Activated CD4-positive, alpha-beta T cell treated with anti-CD3 and anti-CD28 coated beads for 36 hours (primary cell): ENCODE measurements around the gene MTTP. TPM values are rescaled to one million over a fixed set of nuclear protein-coding genes. Genes with fewer than 3 reads are reported as not detected.
"Not testable (repeated sequence)": the region's sequence is repeated elsewhere in the genome, so short reads cannot be mapped to it uniquely, and the experiment has no call there.

Experiments
- ATAC-seq: fragments of 200-7000 bp; cut with Tn5 transposase; one replicate; pipeline ENCODE4 v1.10.0; 2021; ENCODE audit warnings: mild to moderate bottlenecking, moderate library complexity
- CTCF ChIA-PET: fragments of 350-600 bp; sonication (Branson Sonifier 250); formaldehyde crosslinking; loops from one replicate; lab custom pipeline; 2021; ENCODE audit warnings: antibody characterized with exemption; lab: Charles Lee
- POLR2A ChIA-PET: fragments of 350-600 bp; sonication (Branson Sonifier 250); formaldehyde crosslinking; loops from one replicate; lab custom pipeline; 2021; ENCODE audit warnings: antibody characterized with exemption, inconsistent platforms; lab: Charles Lee
- DNase-seq: peaks from one replicate; pipeline ENCODE4 v3.0.0-alpha.2; 2020
- H3K27ac Mint-ChIP-seq: one replicate; pipeline ENCODE4 v1.8.0; 2021; ENCODE audit warnings: mixed read lengths
- H3K27me3 Mint-ChIP-seq: one replicate; pipeline ENCODE4 v1.8.0; 2021; ENCODE audit warnings: mixed read lengths
- H3K36me3 Mint-ChIP-seq: one replicate; pipeline ENCODE4 v1.8.0; 2021; ENCODE audit warnings: low read depth, mixed read lengths
- H3K4me1 Mint-ChIP-seq: one replicate; pipeline ENCODE4 v1.8.0; 2021; ENCODE audit warnings: mixed read lengths
- H3K4me3 Mint-ChIP-seq: one replicate; pipeline ENCODE4 v1.8.0; 2021; ENCODE audit warnings: mild to moderate bottlenecking, moderate library complexity, mixed read lengths
- H3K9me3 Mint-ChIP-seq: one replicate; pipeline ENCODE4 v1.8.0; 2021; ENCODE audit warnings: low read depth, mixed read lengths
- intact Hi-C, 2 experiments: fragments of 100-400 bp; cut with DNase I in 1 of 2; cut with micrococcal nuclease in 1 of 2; formaldehyde crosslinking; loops; one replicate each; pipeline versions ENCODE4 v1.14.2 to v1.15.1; 2022 to 2024; cut with DNase I, micrococcal nuclease
- total RNA-seq, 2 experiments: library from RNA; stranded (reverse); gene quantifications; one replicate each; pipeline ENCODE4 v1.2.3, GENCODE V29; 2021

MTTP gene
- under 1 TPM; 0.16 to 0.25 TPM for total RNA-seq

DNA sequence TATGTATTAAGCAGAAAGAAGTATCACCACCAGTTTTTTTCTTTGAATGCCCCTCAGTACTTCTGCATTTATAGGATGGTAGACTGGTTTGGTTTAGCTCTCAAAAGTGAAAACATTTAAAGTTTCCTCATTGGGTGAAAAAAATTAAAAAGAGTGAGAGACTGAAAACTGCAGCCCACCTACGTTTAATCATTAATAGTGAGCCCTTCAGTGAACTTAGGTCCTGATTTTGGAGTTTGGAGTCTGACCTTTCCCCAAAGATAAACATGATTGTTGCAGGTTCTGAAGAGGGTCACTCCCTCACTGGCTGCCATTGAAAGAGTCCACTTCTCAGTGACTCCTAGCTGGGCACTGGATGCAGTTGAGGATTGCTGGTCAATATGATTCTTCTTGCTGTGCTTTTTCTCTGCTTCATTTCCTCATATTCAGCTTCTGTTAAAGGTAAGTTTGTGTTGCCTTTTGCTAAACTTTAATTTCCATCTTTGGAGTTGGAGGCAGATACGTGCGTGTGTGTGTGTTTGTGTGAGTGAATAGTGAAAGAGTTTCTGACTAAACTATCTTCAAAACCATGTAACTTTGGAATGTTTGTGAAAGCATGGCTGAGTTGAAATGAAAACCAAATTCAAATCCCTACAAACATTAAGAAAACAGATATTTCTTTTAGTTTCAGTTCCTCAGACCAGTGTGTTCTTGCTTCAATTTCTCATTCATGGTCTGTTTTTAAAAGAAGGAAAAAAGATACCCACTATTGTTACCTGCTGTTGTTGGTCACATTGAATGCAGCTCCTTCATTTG, at the start of gene MTTP:
MTTP (plus strand) TSS at position 295 of the 795 bp plus-strand sequence; CDS start at position 381, 86 bp downstream.
- Mint-ChIP-seq H3K27ac (no peak within 1 kb of the TSS), H3K4me3 (no peak within 1 kb of the TSS), H3K27me3 (peaks cover 26% of the 10 kb centered on the region), H3K36me3 (no peaks in the 10 kb centered on the region), H3K9me3 (no peaks in the 10 kb centered on the region), H3K4me1 (no peaks in the 10 kb centered on the region)
- CTCF ChIA-PET = no interaction called here
- POLR2A ChIA-PET = no interaction called here
- DNase-seq = no peak
- intact Hi-C loops = no loop called here
- no peak for ATAC-seq

DNA sequence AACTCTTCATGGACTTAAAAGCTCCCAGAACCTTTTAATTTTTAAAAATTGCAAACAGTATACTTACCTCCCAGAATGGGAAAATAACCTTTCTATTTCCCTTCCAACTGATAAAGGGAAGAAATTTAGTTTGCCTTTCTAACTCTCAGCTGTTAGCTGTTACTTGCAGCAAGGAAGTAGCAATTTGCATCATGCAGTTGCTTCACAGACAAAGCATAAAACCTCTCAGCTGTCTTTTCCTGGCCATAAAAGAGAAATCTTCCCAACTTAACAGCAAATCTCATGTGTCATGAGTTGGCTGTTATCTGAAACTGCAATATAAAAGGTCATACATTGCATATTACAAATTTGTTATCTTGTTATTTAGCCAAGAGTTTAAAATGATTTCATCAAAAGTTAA, 45.4 kb upstream of the MTTP start:
- H3K4me3 Mint-ChIP-seq = no peak overlapping the region
- intact Hi-C loops = no loop called here
- H3K4me1 Mint-ChIP-seq = no peaks in the 10 kb centered on the region
- no peaks in the 10 kb centered on the region for H3K36me3 Mint-ChIP-seq
- H3K27me3 Mint-ChIP-seq = peaks cover 10% of the 10 kb centered on the region
- ATAC-seq (no peak), DNase-seq (no peak)
- no peak overlapping the region for H3K27ac Mint-ChIP-seq
- H3K9me3 Mint-ChIP-seq = no peaks in the 10 kb centered on the region
- CTCF ChIA-PET = interaction anchor here (1.7 kb wide), 1 partner anchor 21 kb away, joined by 3 read pairs; no protein-coding TSS in a partner anchor
- POLR2A ChIA-PET = no interaction called here

DNA sequence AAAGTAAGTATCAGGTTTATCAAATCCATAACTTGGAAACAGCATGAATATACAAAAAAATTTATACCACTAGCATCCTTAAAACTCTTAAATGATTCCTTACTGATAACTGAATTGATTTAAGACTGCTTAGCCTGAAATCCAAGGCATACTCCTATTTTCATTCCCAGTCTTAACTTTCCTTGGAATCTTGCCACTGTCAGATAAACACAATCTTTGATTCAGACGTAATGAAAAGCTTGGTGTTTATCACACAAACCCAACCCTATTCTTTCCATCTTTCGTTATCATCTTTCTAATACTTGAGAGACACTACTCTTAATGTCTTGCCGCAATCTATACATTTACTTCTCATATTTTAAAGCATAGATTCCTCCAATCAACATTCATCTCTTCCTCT, 44.7 kb upstream of the MTTP start:
- no peaks in the 10 kb centered on the region for H3K4me1 Mint-ChIP-seq
- ChIA-PET CTCF (interaction anchor here (1.7 kb wide), 1 partner anchor 21 kb away, joined by 3 read pairs; no protein-coding TSS in a partner anchor), POLR2A (no interaction called here)
- H3K4me3 Mint-ChIP-seq = no peak overlapping the region
- no peak for DNase-seq
- H3K27me3 Mint-ChIP-seq = peaks cover 10% of the 10 kb centered on the region
- no peak for ATAC-seq
- no peaks in the 10 kb centered on the region for H3K36me3 Mint-ChIP-seq
- no peak overlapping the region for H3K27ac Mint-ChIP-seq
- H3K9me3 Mint-ChIP-seq = no peaks in the 10 kb centered on the region
- intact Hi-C loops = no loop called here

DNA sequence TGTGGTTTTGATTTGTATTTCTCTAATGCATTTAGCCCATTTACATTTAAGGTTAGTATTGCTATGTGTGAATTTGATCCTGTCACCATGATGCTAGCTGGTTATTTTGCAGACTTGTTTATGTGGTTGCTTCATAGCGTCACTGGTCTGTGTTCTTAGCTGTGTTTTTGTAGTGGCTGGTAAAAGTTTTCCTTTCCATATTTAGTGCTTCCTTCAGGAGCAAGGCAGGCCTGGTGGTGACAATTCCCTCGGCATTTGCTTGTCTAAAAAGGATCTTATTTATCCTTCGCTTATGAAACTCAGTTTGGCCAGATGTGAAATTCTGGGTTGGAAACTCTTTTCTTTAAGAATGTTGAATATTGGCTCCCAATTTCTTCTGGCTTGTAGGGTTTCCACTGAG, 39.9 kb upstream of the MTTP start:
- intact Hi-C loops, H3K4me3 Mint-ChIP-seq, H3K4me1 Mint-ChIP-seq, CTCF ChIA-PET, H3K27ac Mint-ChIP-seq, POLR2A ChIA-PET, H3K36me3 Mint-ChIP-seq, H3K27me3 Mint-ChIP-seq, ATAC-seq, DNase-seq, H3K9me3 Mint-ChIP-seq: not testable (repeated sequence)

DNA sequence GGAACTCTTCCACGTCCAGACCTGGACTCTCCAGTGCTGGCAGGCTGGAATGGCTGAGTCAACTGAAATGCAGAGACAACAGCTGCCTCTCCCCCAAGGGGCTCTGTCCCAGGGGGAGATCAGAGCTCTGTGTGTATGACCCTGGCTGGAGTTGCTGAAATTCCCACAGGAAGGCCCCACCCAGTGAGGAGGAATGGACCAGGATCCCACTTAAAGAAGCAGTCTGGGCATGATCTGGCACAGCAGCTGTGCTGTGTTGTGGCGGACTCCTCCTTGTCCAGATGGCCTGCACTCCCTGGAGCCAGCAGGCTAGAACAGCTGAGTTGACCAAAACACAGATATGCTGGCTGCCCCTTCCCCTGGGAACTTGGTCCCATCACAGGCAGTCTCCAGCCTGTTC, 38.4 kb upstream of the MTTP start:
- H3K4me1 Mint-ChIP-seq = peaks cover 2% of the 10 kb centered on the region
- intact Hi-C loops = no loop called here
- ChIA-PET CTCF (no interaction called here), POLR2A (no interaction called here)
- DNase-seq (no peak), ATAC-seq (no peak)
- H3K27ac Mint-ChIP-seq = no peak overlapping the region
- no peak overlapping the region for H3K4me3 Mint-ChIP-seq
- H3K36me3 Mint-ChIP-seq = no peaks in the 10 kb centered on the region
- no peaks in the 10 kb centered on the region for H3K9me3 Mint-ChIP-seq
- H3K27me3 Mint-ChIP-seq = peaks cover 7% of the 10 kb centered on the region

DNA sequence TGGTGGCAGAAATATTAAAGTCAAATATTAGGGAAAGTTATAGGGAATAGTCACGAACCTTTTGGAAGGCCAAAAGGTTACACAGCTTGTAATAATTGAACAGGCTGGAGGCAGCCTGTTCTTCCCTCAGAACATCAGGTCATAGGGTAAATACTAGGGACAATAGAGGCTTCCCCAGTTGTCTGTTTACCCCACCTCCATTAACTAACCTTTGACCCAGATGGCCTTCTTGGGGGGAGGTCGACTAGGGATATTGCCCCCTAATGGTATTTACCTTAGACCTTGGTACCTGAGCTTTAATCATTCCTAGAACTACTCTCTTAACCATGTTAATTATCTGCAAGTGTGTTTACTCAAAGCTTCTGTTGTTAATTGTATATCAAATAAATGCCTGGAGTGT, 37.8 kb upstream of the MTTP start:
- Mint-ChIP-seq H3K4me3 (no peak overlapping the region), H3K27ac (no peak overlapping the region), H3K27me3 (peaks cover 4% of the 10 kb centered on the region), H3K4me1 (peaks cover 2% of the 10 kb centered on the region), H3K36me3 (no peaks in the 10 kb centered on the region), H3K9me3 (no peaks in the 10 kb centered on the region)
- ATAC-seq (no peak), DNase-seq (no peak)
- CTCF ChIA-PET = interaction anchor here (0.6 to 1.4 kb wide), 3 partner anchors 74 to 564 kb away, joined by 3 read pairs; no protein-coding TSS in a partner anchor
- intact Hi-C loops = no loop called here
- POLR2A ChIA-PET = no interaction called here

DNA sequence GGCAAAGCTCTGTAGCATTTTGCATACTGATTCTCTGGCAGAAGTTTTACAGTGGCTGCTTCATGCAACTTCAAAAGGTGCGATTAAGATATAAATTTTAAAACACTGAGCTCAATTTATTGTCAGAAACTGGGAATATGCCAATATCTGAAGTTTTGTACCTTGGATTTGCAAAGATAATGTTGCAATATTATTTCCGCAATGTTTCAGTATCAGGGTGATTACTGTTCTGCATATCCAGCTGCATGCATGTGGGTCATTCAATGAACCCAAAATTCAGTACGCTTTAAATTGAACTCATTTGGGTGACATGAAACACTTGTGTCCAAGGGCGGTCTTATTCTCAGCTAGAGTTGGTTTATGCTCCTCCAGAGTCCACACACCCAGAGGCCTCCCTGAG, 37.0 kb upstream of the MTTP start:
- DNase-seq = no peak

DNA sequence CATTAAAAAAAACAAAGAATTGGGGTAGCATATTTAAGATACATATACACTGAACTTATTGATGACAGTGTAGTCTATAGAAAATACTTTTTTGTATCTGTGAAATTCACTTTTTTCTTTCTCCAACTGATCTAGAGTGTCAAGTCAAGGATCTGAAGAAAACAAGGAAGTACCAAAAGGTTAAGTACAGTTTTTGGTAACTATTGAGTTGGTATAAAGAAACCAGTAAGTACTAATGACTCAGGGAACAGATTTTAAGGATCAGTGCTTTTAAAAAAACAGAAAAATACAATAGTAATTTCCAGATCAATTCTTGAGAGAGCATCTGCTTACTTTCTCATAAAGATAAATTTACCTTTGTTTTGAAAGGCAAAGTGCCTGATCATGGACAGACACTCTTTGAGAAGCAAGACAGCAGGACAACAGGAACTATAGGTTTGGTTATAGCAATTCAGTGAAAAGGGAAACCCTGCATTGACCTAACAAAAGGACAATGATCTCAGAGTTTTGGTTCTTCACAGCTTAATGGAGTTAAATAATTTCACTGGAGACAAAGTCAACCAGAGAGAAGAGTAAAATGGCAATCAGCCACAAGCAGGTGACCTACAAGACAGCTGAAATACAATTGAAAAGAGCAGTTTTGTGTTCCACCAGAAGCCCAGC, 34.2 kb upstream of the MTTP start:
- H3K4me3 Mint-ChIP-seq = no peak overlapping the region
- H3K27ac Mint-ChIP-seq = no peak overlapping the region
- CTCF ChIA-PET = interaction anchor here (0.8 kb wide), 1 partner anchor 11 kb away, joined by 4 read pairs; no protein-coding TSS in a partner anchor
- H3K9me3 Mint-ChIP-seq = peaks cover 4% of the 10 kb centered on the region
- H3K4me1 Mint-ChIP-seq = peaks cover 2% of the 10 kb centered on the region
- DNase-seq = no peak
- H3K36me3 Mint-ChIP-seq = peaks cover 5% of the 10 kb centered on the region
- H3K27me3 Mint-ChIP-seq = no peaks in the 10 kb centered on the region
- no peak for ATAC-seq
- intact Hi-C loops = no loop called here
- POLR2A ChIA-PET = no interaction called here

More for the DNA sequence above, 37.0 kb upstream of the MTTP start:
- CTCF ChIA-PET = interaction anchor here (0.8 to 1.4 kb wide), 3 partner anchors 10 to 274 kb away, joined by 3 read pairs; no protein-coding TSS in a partner anchor
- H3K9me3 Mint-ChIP-seq = no peaks in the 10 kb centered on the region
- ATAC-seq = no peak
- H3K27me3 Mint-ChIP-seq = peaks cover 2% of the 10 kb centered on the region
- H3K4me3 Mint-ChIP-seq = no peak overlapping the region
- peaks cover 2% of the 10 kb centered on the region for H3K4me1 Mint-ChIP-seq
- intact Hi-C loops = no loop called here
- no peak overlapping the region for H3K27ac Mint-ChIP-seq
- POLR2A ChIA-PET = no interaction called here
- H3K36me3 Mint-ChIP-seq = no peaks in the 10 kb centered on the region

DNA sequence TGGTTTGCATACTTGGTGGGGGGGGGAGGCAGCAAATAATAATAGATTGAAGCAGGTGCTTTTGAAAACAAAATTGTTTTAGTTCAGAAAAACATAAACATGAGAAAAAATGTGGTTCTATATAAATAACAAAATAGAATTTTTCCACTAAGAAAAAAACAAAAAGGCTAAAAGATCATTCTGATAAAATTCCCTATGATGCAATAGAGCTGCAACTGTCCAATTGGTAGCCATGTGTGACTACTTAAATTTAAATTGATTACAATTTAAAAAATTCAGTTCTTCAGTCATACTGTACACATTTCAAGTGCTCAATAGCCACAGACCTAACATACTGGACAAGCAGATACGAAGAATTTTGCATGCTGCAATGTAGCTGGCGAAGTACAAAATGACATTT, 21.8 kb upstream of the MTTP start:
- no peak for DNase-seq
- CTCF ChIA-PET = no interaction called here
- no peaks in the 10 kb centered on the region for H3K9me3 Mint-ChIP-seq
- H3K27ac Mint-ChIP-seq = no peak overlapping the region
- H3K4me3 Mint-ChIP-seq = no peak overlapping the region
- no peak for ATAC-seq
- H3K27me3 Mint-ChIP-seq = no peaks in the 10 kb centered on the region
- peaks cover 8% of the 10 kb centered on the region for H3K36me3 Mint-ChIP-seq
- no peaks in the 10 kb centered on the region for H3K4me1 Mint-ChIP-seq
- POLR2A ChIA-PET = interaction anchor here (0.5 to 0.6 kb wide), 2 partner anchors 149 to 374 kb away, joined by 3 to 6 read pairs; no protein-coding TSS in a partner anchor
- intact Hi-C loops = no loop called here

DNA sequence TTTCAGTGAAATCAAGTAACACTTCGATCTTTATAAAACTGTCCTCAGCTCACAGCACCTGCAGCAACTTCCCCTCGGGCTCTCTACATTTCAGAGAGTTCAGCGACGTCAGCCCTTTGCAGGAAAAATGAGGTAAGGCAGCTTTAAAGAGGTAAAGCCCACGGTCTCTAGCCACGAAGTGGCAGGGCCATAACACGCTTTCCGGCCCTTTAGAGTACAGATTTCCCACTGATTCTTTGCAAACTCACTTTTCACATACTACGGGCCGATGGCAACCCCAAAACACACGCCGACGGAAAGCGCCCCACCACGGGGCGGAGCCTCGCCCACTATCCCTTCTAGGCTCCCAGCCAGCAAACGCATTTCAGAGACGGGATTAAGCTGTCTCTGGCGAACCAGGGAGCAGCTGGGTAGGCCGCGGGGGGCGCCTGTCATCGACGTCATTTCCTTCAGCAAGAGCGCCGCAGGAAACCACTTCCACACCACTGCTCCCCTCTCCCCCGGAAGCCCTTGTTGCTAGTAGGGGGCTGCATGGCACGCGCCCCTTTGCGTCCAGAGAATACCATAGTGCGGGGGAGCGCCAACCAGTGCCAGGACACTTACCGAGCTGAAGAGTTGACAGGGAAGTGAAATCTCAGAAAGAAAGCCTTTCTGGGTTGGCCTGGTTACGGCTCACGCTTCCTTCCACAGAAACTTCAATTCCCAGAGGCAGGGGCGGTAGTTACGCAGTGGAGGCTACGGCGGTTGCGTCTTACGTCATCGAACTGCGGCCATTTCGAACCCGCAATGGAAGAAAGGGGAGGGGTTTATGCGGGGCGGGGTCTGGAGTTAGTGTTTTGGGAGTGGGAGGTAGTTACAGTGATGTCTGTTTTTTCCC, 11.1 kb upstream of the MTTP start, which contains the start of gene TRMT10A:
TRMT10A (minus strand) TSS at position 730 of the 877 bp plus-strand sequence. CDS start 4,701 bp downstream, outside the sequence.
- H3K4me3 Mint-ChIP-seq = peak within 1 kb of the TSS; percentile 89
- ATAC-seq (peak; percentile 93), DNase-seq (peak; percentile 98)
- H3K36me3 Mint-ChIP-seq = no peaks in the 10 kb centered on the region
- H3K27ac Mint-ChIP-seq = peak within 1 kb of the TSS; percentile 95
- ChIA-PET CTCF (interaction anchor here (0.7 to 2.8 kb wide), 12 partner anchors 9 to 383 kb away, joined by 3 to 22 read pairs (median 4); partner anchors contain the start of gene DNAJB14), POLR2A (interaction anchor here (0.6 to 1.6 kb wide), 7 partner anchors 253 to 495 kb away, joined by 3 to 8 read pairs (median 4); partner anchors contain the start of genes DAPP1, H2AZ1 and LAMTOR3)
- H3K27me3 Mint-ChIP-seq = peaks cover 14% of the 10 kb centered on the region
- H3K4me1 Mint-ChIP-seq = peaks cover 12% of the 10 kb centered on the region
- intact Hi-C loops = loop anchor here (1.0 to 10.0 kb wide), 16 partner anchors 56 to 1784 kb away; partner anchors contain the start of genes H2AZ1 (in 2 of the 2), LAMTOR3 (in 2 of the 2), ADH5 (in 1 of the 2) and DAPP1 (in 1 of the 2)
- H3K9me3 Mint-ChIP-seq = no peaks in the 10 kb centered on the region
